ENCODE data around the gene COL4A1.

Gene COL4A1

GRCh38 chr13:110195547-110196485, 111.1 kb downstream of the COL4A1 start:
- no peak for TF ChIP-seq EZH2 (optimal IDR thresholded peaks at IDR 0.05; ENCODE audit: low read depth, low read length)
- no peak for TF ChIP-seq EZH2phosphoT487 (IDR thresholded peaks at IDR 0.05; ENCODE audit: low read length)
- no peak for TF ChIP-seq CTCF (IDR thresholded peaks at IDR 0.05; ENCODE audit: low read length)
- Histone ChIP-seq H3K27me3 (replicated peaks; ENCODE audit: insufficient read depth, low read length) (no peaks in the 10 kb centered on the region), H3K9me2 (replicated peaks; ENCODE audit: insufficient read depth, low read length) (no peaks in the 10 kb centered on the region), H3K36me3 (replicated peaks; ENCODE audit: insufficient read depth, low read length) (no peaks in the 10 kb centered on the region), H3K4me2 (ENCODE audit: low read depth, low read length) (no peak overlapping the region), H3K9me3 (replicated peaks; ENCODE audit: insufficient read depth, low read length) (no peaks in the 10 kb centered on the region), H4K20me1 (ENCODE audit: insufficient read depth, low read length) (no peaks in the 10 kb centered on the region), H3K4me1 (ENCODE audit: low read length) (no peaks in the 10 kb centered on the region), H3F3A (ENCODE audit: insufficient read depth, low read length) (no peaks in the 10 kb centered on the region), H2AFZ (ENCODE audit: low read length) (no peak overlapping the region), H3K4me3 (ENCODE audit: low read length) (no peak overlapping the region), H3K79me2 (ENCODE audit: low read length) (no peaks in the 10 kb centered on the region), H3K9ac (ENCODE audit: low read length) (no peak overlapping the region), H3K27ac (ENCODE audit: low read length) (no peak overlapping the region)
- no peak for DNase-seq

DNA sequence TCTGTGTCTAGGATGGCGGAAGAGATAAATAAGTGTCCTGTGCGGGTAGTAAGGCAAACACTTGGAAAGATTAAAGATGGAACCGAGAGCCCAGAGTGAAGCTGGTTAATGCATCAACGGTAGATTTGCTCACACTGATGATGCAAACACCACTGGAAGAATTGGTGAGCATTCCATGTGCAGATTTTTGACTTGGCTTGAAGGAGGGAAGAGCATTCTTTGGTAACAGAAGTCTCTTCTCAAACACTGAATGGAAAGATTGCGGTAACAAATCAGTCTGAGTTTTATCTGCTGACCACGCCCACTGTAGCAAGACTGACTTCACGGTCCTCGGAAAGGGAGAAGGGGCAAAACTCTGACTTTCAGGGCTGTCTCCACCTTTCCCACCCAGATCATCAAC, 112.5 kb downstream of the COL4A1 start:
- Histone ChIP-seq H3K27ac (ENCODE audit: low read length) (no peak overlapping the region), H3K27me3 (replicated peaks; ENCODE audit: insufficient read depth, low read length) (no peaks in the 10 kb centered on the region), H3K36me3 (replicated peaks; ENCODE audit: insufficient read depth, low read length) (no peaks in the 10 kb centered on the region), H3K9me3 (replicated peaks; ENCODE audit: insufficient read depth, low read length) (no peaks in the 10 kb centered on the region), H4K20me1 (ENCODE audit: insufficient read depth, low read length) (no peaks in the 10 kb centered on the region), H3K9me2 (replicated peaks; ENCODE audit: insufficient read depth, low read length) (no peaks in the 10 kb centered on the region), H3K4me2 (ENCODE audit: low read depth, low read length) (no peak overlapping the region), H3K79me2 (ENCODE audit: low read length) (no peaks in the 10 kb centered on the region), H3F3A (ENCODE audit: insufficient read depth, low read length) (no peaks in the 10 kb centered on the region), H3K4me1 (ENCODE audit: low read length) (no peaks in the 10 kb centered on the region), H3K4me3 (ENCODE audit: low read length) (no peak overlapping the region), H2AFZ (ENCODE audit: low read length) (no peak overlapping the region), H3K9ac (ENCODE audit: low read length) (no peak overlapping the region)
- TF ChIP-seq EZH2 (optimal IDR thresholded peaks at IDR 0.05; ENCODE audit: low read depth, low read length), result no peak
- TF ChIP-seq EZH2phosphoT487 (IDR thresholded peaks at IDR 0.05; ENCODE audit: low read length), result no peak
- no peak for TF ChIP-seq CTCF (IDR thresholded peaks at IDR 0.05; ENCODE audit: low read length)
- DNase-seq, result no peak

- Histone ChIP-seq H3K36me3 (replicated peaks; ENCODE audit: insufficient read depth, low read length) (no peaks in the 10 kb centered on the region), H3K9me3 (replicated peaks; ENCODE audit: insufficient read depth, low read length) (no peaks in the 10 kb centered on the region), H3K79me2 (ENCODE audit: low read length) (no peaks in the 10 kb centered on the region), H2AFZ (ENCODE audit: low read length) (no peak overlapping the region), H3K9me2 (replicated peaks; ENCODE audit: insufficient read depth, low read length) (no peaks in the 10 kb centered on the region), H3K4me2 (ENCODE audit: low read depth, low read length) (no peak overlapping the region), H3K9ac (ENCODE audit: low read length) (no peak overlapping the region), H4K20me1 (ENCODE audit: insufficient read depth, low read length) (no peaks in the 10 kb centered on the region), H3K4me3 (ENCODE audit: low read length) (no peak overlapping the region), H3K27me3 (replicated peaks; ENCODE audit: insufficient read depth, low read length) (no peaks in the 10 kb centered on the region), H3K27ac (ENCODE audit: low read length) (no peak overlapping the region), H3K4me1 (ENCODE audit: low read length) (no peaks in the 10 kb centered on the region), H3F3A (ENCODE audit: insufficient read depth, low read length) (no peaks in the 10 kb centered on the region)
- no peak for TF ChIP-seq EZH2phosphoT487 (IDR thresholded peaks at IDR 0.05; ENCODE audit: low read length)
- no peak for DNase-seq
Measured at GRCh38 chr13:110193491-110193890, 113.5 kb downstream of the COL4A1 start.

DNA sequence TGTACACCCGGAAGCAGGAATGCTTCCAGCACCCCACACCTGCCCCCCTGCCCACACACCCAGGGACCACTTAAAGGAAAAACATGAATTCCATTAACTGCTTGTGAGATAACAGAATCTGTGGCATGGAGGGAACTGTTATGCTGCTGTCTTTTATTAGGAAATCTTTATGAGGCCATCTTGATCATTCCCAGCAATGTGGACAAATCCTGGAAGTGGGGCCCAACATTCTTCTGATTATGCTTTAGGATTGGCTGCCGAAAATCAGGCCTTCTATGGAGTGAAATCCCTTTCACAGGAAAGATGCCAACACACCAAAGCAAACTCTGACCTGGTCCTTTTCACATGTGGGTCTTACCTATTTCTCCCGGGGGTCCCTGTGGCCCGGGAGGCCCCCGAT, 114.5 kb downstream of the COL4A1 start:
- H3K27ac ChIP-seq (ENCODE audit: low read length), result no peak overlapping the region
- no peaks in the 10 kb centered on the region for H3K27me3 ChIP-seq (replicated peaks; ENCODE audit: insufficient read depth, low read length)
- no peak for DNase-seq
- no peak for TF ChIP-seq EZH2phosphoT487 (IDR thresholded peaks at IDR 0.05; ENCODE audit: low read length)
- no peak for TF ChIP-seq CTCF (IDR thresholded peaks at IDR 0.05; ENCODE audit: low read length)
- no peak for TF ChIP-seq EZH2 (optimal IDR thresholded peaks at IDR 0.05; ENCODE audit: low read depth, low read length)
- no peaks in the 10 kb centered on the region for H3F3A ChIP-seq (ENCODE audit: insufficient read depth, low read length)
- H3K4me1 ChIP-seq (ENCODE audit: low read length), result no peaks in the 10 kb centered on the region
- no peaks in the 10 kb centered on the region for H3K36me3 ChIP-seq (replicated peaks; ENCODE audit: insufficient read depth, low read length)
- no peaks in the 10 kb centered on the region for H3K79me2 ChIP-seq (ENCODE audit: low read length)
- no peaks in the 10 kb centered on the region for H3K9me3 ChIP-seq (replicated peaks; ENCODE audit: insufficient read depth, low read length)
- no peak overlapping the region for H3K4me2 ChIP-seq (ENCODE audit: low read depth, low read length)
- no peak overlapping the region for H3K9ac ChIP-seq (ENCODE audit: low read length)
- no peak overlapping the region for H2AFZ ChIP-seq (ENCODE audit: low read length)
- H4K20me1 ChIP-seq (ENCODE audit: insufficient read depth, low read length), result no peaks in the 10 kb centered on the region
- H3K4me3 ChIP-seq (ENCODE audit: low read length), result no peak overlapping the region
- no peaks in the 10 kb centered on the region for H3K9me2 ChIP-seq (replicated peaks; ENCODE audit: insufficient read depth, low read length)

Measured in MM.1S (cell line).